HG03457 (cell line): ENCODE data around the gene SDK2.

Experiments used
- ATAC-seq: cut with Tn5 transposase; IDR thresholded peaks from one replicate; pipeline ENCODE4 v1.9.1; 2021; ENCODE audit warnings: moderate number of reproducible peaks; ENCODE audit not compliant: unreplicated experiment

SDK2 gene

DNA sequence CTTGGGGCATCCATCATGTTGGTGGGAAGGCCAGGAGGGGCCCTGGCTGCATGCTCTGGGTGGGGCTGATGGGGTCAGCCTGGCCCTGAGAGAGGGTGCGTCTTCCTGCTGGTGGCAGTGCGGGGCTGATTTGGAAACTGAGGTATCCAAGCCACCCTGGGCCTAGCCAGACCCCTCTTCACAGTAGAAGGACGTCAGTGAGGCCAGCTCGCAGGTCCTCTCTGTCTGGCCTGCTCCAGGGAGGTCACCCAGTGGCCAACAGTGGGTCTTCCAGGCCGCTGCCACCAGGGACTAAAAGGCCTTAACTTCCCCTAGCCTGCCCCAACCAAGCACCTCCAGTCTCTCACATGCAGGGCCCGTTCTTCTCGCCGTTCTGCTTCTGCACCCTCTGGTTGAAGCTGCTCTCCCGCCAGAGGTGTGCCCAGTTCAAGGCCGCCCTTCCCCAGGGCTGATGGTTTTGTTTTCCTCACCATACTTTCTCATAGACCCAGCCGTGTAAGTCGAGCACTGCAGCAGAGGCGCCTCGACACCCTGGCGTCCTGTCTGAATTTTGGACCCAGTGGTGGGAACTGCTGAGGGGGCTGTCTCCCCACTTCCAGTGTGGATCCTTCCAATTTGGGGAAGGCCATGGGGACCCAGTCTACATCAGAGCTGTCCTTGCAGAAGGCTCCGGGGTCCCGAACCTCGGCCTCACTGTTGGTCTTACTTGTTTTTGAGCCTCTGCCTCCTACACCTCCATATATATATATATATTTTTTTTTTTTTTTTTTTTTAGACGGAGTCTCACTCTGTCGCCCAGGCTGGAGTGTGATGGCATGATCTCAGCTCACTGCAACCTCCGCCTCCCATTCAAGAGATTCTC lies 289.6 kb downstream of the SDK2 start:
- no peak for ATAC-seq

DNA sequence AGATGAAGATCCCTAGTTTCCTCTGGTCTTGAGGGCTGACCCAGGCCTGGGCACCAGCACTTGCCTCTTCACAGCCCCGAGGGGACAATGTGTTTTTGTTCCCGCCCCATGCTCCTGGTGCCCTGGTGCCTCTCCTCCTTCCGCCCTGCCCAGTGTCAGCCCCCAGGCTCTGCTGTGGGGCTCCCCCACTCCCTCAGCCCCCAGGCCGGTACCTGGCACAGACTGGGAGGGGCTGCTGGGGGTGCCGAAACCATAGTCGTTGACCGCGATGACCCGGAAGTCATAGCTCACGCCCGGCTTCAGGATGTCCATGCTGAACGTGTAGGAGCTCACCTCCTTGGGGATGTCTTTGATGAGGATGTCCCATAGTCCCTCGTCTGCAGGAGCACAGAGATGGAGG lies 292.0 kb downstream of the SDK2 start:
- no peak for ATAC-seq

DNA sequence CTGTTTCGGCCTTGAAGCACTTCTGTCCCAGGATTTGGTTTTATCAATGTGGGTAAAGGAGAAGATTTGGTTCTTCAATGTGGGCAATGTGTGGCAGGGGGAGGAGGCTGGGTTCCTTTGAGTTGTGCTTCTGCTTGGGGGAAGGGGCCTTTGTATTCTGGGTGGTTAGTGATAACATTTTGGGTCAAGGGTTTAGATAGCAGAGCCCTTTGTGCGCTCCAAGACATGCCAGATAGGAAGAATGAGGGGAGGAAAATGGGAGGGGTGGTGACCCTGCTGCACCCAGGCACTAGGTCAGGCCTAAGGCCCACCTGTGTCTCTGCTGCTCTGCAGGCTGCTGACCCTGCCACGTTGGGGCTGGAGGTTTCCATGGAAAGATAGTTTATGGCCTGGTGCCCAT lies 292.5 kb downstream of the SDK2 start:
- no peak for ATAC-seq

DNA sequence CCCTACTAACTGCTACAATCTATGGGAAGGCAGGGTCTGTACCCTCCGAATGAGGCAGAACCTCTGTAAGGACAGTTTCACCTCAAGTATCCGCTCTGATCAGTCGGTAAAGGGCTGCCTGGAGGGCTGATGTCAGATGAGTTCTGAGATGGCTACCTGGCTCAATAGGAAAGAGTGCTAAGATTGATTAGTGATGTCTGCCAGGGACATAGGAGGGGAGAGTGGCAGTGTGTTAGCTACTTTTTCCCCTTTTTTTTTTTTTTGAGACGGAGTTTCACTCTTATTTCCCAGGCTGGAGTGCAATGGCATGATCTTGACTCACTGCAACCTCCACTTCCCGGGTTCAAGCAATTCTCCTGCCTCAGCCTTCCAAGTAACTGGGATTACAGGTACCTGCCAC lies 293.4 kb downstream of the SDK2 start:
- no peak for ATAC-seq

DNA sequence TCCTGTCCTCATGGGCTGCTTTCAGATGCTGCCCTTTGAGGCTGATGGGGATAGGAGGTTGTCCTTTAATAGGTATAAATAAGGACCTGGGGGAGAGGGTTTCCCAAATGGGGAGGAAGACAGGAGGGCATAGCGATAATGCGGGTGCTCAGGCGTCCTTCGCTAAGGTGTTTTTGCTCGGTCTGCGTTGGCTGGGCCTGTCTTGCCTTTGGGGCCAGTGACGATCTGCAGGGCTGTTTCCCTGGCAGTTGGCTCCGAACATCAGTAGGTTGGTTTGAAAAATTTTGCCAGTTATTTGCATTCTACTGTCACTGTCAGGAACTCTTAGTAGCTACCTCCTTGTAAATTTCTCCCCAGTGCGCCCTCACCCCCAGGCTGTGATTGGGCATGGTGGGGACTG lies 294.6 kb downstream of the SDK2 start:
- ATAC-seq: no peak

DNA sequence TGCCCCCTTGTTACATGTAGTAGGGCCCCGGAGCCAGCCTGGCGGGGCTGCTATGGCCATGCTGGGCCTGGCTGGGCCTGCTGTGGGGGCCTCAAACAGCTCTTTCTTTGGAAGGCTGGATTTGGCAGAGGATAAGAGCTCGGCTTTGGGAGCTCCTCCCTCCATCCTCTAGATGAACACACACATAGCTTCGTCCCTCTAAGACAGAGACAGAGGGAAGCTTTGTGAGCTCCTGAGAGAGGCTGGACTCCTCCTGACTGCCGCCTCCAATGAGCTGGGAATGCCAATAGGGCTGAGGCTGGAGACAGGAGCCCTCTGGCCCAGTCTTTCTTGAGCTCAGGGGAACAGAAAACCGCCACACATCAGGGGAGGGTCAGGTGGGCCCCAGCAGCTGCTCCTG lies 295.1 kb downstream of the SDK2 start:
- ATAC-seq: no peak

DNA sequence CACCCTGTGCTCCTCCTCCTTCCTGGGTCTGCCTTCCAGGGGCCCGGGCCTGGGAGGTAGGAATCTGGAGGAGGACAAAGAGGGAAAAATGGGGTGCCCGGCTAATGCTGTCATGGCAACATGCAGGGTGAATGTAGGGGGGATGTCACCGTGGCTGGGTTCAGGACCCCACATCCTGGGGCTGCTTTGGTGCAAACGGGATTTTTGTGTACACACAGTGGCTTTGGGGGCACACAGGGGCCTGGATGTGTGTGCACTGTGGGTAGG lies 295.5 kb downstream of the SDK2 start:
- ATAC-seq: no peak

DNA sequence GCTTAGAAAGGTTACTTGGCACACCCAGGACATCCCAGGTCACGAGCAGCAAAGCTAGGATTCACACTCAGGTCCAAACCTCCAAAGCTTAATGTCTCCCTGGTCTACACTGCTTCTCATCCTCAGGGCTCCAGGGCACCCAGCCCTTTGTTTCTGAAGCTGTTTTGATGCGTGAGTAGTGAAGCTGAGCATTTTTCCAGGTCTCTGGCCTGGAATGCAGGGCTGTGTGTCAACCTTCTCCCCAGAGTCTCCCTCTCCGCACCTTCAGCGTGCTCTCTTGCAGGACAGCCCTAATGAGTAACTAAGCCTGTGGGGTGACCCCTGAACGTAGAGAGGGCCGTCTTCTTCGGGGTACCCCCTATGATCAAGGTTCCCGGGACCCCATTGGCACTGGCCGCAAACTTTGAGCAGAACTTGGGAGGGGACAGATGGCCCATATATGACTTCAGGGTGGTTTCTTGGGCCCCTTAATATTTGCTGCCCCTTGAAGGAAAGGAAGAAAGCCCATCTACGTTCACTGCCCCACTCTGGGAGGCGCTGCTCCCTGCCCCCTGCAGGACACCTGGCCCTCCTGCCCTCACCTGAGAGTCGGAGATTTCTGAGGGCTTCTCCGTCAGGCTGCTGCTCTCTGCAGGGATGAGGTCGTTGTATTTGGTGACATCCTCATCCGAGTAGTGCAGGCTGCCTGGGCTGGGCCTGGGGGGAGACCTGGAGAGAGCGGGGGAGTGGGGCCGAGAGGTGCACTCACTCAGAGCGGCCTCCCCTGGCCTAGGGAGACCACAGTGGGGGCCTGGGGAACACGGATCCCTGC lies 296.0 kb downstream of the SDK2 start:
- ATAC-seq: no peak

DNA sequence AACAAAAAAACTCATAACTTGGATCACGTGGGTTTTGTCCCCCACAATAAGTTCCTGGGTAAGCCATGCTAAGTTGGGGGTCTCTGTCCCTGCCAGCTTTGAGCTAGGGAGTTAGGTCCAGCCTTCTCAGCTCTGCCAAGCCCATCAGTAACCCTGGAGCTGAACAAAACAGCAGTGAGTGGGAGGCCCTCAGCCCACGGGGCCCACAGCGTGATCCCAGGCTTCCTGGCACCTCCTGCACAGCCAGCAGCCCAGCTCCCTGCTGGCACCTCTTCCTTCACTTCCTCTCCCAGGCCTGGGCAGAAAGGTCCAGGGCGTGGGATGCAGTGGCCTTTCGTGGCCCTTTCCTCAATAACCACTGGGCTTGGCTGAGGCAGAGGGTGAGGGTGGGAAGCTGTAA lies 296.9 kb downstream of the SDK2 start:
- ATAC-seq: no peak

DNA sequence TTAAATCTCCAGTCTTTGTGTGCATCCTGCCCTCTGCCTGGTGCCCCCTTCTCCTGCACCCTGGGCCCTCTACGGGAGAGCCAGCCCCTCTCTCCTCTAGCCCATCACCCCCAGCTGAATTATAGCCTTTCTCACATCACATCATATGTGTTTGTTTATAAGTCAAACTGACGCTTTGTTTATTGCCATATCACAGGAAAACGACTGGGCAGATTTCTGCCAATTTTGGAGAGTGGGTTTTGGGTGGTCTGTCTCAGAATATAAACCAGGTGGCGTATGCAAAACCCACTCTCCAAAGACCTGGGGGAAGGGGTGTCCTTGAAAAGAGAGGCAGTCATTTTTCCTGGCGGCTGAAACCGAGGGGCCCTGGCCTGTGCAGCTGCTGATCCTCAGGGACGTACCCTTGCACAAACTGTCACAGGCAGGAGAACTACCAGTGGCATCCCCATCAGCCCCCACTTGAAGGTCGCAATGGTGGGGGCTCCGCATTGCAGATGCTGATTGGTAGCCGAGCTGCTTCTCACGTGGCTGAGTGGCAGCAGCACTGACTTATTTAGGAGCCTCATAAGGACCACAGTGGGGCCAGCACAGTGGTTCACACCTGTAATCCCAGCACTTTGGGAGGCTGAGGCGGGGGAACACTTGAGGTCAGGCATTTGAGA lies 297.6 kb downstream of the SDK2 start:
- ATAC-seq: no peak

DNA sequence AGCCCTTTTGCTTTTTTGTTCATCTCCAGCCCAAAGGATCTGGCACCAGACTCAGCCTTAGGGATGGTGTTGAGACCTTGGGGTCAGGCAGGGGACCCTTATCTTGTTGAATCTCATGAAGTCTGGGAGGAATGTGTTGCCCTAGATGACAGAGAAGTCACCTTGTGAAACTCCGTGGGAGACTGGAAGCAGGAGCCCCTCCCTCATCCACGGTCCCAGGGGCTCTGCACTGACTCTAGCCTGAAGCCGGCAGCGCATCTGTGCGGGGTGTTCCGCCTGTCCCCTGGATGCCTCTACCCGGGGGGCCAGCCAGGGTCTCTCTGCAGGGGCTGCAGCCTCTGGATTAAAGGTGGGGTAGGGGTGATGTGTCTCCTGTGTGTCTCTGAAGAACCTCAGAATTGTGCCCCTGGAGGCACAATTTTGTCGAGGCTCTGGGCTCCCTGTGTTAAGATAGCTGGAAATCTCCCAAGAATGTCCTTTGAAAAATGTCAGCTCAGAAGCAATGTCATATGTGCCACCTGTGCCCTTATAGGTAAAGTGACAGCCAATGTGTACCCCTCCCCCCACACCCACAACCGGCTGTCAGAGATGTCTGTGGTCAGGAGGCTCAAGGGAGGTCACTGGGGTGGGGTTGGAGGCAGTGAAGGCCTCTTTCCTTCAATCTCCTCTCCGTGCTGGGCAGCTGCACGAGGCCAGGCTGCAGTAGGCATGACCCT lies 300.3 kb downstream of the SDK2 start:
- no peak for ATAC-seq

DNA sequence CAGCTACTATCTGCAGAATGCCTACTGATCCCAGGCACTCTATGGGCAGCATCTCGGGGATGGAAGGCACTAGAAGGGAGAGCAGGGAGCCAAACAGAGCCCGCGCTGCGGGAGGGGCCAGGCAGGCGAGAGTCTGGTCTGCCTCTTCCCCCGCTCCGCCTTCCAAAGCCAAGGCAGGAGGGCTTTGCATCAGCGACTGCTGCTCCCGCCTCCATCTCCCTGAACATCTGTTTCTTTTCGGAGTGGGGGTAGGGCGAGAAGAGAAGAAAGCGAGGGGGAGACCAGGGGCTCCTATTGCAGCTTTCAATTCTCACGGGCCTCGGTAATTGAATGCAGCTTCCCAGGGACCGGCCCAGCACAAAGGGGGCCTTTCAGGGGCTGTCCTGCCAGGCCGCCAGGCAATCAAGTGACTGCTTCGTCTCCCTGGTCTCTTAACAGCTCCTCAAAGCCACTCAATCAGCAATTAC lies 301.0 kb downstream of the SDK2 start:
- no peak for ATAC-seq

DNA sequence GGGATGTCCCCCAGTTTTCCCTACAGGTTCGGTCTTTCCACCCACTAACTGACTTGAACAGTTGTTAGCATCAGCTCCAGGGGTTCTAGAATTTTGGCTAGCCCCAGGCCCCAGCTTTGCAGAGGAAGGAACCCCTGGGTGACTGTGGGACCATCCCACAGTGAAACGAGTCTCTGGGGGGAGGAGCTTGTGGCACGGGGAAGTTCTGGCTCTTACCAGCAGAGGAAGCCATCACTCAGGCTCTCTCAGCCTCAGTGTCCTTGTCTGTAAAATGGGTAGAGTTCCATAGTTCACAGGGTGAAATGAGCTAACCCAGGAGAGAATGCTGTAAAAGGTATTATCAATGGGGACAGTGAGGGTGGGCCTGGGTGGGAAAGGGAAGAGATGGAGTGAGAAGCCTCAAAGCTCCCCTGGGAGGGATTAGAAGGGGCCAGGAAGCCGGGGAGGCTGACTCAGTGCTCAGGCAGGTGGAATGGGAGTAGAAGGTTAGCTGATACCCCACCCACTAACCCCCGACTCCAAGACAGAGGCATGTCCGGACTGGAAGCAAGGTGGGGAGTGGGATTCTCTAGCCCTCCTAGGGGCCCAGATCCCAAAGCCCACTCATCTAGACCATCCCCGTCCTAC lies 301.6 kb downstream of the SDK2 start:
- ATAC-seq: no peak

DNA sequence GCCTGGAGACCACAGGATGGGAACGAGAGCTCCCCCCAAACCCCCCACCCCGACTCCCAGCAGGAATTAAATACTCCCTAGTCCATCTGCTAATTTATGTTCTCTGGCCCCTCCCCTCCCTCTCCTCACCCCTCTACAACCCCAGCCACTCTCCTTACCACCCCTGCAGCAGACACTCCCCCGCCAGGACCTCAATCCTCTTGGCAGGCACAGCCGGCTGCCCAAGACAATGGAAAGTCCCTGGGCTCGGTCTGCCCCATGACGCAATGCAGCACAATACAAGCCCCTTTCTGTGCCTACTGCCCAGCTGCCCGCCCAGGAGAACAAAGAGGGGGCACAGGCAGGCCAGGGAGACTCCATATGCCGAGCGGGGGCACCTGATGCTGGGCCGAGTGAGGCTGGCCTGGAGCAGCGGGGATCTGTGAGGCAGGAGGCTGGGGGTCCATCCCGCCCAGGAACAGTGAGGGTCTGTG lies 302.2 kb downstream of the SDK2 start:
- ATAC-seq: no peak

DNA sequence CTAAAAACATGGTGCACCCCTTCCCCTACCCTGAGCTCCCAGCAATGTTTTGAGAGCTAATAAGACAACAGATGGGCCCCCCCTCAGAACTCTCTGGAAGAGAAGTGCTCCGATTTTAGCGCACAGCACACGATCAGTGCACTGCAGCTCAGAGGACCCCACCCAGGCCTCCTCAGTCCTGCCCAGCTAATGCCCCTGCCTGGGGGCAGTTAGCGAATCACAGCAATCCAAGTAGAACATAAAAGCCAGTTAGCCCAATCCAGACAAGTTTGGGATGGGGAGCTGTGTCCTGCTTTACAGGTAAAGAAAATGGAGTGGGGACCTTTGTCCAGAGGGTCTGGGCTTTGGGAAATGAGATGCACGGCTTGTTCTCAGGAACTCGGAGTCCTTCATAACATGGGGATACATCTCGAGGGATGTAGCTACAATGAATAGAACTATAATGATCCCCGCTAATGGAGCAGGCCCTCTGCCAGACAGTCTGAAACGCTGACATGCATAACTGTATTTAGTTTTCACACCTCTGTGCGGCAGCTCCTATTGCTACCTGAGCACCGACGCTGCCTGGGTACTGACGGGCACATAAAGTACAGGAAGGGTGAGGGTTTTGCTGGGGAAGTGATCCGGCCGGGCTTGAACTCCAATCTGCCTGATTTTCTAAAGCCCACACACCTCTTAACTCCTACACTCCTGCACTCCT lies 302.7 kb downstream of the SDK2 start:
- ATAC-seq: no peak

DNA sequence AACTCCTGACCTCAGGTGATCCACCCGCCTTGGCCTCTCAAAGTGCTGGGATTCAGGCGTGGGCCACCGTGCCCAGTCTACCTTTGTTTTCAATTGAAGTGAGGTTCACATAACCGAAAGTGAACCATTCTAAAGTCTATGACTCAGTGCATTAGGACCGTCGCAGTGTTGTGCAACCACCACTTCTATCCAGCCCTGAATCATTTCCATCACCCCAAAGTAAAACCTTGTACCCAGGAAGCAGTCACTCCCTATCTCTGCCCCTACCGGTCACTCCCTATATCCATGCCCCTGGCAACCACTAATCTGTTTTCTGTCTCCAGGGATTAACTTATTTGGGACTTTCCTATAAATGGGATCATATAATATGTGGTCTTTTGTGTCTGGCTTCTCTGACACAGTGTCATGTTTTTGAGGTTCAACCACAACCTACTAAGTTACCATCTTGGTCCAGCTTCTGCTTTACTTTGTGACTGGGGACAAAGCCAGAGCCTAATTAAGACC lies 304.1 kb downstream of the SDK2 start:
- ATAC-seq: no peak

DNA sequence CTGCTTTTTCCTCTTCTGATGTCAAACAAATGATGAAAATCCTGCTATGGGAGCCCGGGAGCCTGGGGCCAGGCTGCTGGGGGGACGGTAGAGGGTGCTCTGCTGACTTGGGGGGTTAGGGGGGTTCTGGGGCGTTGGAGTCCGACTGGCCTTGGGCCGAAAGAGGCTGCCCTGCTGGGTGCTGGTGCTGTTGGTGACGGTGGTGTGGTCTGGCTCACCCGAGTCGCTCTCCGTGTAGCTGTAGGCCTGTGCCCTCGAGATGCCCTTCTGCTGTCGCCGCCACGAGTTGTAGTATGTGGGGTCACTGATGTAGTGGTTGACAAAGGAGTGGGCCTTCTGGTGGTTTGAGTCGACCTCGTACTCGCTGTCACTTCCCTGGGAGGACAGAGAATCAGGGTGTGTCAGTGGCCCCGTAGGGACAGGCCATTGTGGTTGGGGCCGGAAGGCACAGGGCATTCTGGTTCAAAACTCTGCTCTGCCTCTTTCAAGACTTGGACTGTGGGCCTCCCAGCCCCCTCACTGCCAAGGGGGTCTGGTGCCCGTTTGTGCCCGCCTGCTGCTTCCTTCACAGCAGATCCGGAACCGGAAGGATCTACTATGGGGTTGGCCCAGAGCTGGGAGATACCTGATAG lies 305.6 kb downstream of the SDK2 start:
- no peak for ATAC-seq

DNA sequence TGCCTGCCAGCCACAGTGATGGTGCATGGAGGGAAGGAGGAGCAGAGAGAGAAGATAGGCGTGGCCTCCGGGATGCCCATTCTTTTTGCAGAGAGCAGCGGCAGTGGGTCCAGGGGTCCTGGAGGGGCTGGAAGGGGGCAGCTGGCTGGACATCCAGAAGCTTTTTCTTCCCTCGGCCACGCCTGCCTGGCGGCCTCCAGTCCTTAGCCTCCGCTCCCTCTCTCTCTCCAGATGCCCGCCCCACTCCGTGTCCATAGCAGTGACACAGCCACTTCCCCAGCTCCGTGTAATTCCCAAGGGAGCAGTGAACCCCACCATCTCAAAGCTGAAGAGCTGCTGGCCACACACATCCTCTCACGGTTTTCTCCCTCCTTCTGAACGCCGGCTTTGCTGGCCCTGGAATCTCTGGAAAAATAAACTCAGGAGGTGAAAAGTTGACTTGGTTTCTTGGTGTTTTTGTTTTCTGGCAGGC lies 306.2 kb downstream of the SDK2 start:
- ATAC-seq: no peak

DNA sequence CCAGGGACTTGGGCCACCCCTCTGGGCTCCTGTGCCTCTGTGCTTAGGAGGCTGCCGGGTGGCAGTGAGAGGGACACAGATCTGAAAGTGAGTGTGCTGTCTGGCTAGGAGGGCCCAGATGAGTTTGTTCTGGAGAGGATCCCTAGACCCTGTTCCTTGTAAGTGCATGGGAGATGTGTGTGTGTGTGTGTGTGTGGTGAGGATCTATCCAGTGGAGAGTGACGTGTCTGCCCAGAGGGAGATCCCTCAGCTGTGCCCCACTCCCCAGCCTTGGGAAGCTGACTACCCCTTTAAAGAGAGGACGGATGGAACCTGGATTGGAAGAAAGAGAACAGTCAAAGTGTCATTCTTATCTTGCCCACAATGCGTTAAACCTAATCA lies 306.9 kb downstream of the SDK2 start:
- no peak for ATAC-seq
